Vagina (tissue), 2 donors: ENCODE measurements around the gene OS9.

ENCODE experiments used
- CTCF ChIP-seq, 3 experiments: fragments of 450-650 bp in 2 of 3; fragments of 200-600 bp in 1 of 3; sonication (generic) in 1 of 3; IDR thresholded peaks; one replicate each; pipeline ENCODE4 v1.5.1; 2017 to 2019; ENCODE audit warnings: antibody characterized with exemption in 3 of 3, mild to moderate bottlenecking in 2 of 3, moderate library complexity in 2 of 3
- POLR2A ChIP-seq, 2 donors: fragments of 450-650 bp; IDR thresholded peaks; one replicate each; pipeline ENCODE4 v1.6.1; 2017; ENCODE audit warnings: antibody characterized with exemption in 2 of 2, mild to moderate bottlenecking in 2 of 2, moderate library complexity in 2 of 2

GRCh38 chr12:57708296-57708695 is 14.4 kb downstream of the OS9 start:
- TF ChIP-seq CTCF (IDR thresholded peaks at IDR 0.05) (no peak), POLR2A (IDR thresholded peaks at IDR 0.05) (no peak)
